HL-60 (cell line): ENCODE measurements around the gene CT55.
"Not testable (repeated sequence)": the region's sequence is repeated elsewhere in the genome, so short reads cannot be mapped to it uniquely, and the experiment has no call there.

Experiments
- TF ChIP-seq, protein P1 (sequence below): IDR thresholded peaks from one replicate; pipeline ENCODE4 v1.5.1; 2011; ENCODE audit warnings: low read length, control low read depth, inconsistent platforms; ENCODE audit not compliant: insufficient read depth
- TF ChIP-seq, protein P2 (sequence below): IDR thresholded peaks from 2 replicates; pipeline ENCODE4 v1.6.1; 2012; ENCODE audit warnings: low read depth; ENCODE audit not compliant: insufficient replicate concordance

GRCh38 chrX:135120056-135120576 lies 51.1 kb downstream of the CT55 start, which contains the start of gene ETDB:
- TF ChIP-seq, protein P1, sequence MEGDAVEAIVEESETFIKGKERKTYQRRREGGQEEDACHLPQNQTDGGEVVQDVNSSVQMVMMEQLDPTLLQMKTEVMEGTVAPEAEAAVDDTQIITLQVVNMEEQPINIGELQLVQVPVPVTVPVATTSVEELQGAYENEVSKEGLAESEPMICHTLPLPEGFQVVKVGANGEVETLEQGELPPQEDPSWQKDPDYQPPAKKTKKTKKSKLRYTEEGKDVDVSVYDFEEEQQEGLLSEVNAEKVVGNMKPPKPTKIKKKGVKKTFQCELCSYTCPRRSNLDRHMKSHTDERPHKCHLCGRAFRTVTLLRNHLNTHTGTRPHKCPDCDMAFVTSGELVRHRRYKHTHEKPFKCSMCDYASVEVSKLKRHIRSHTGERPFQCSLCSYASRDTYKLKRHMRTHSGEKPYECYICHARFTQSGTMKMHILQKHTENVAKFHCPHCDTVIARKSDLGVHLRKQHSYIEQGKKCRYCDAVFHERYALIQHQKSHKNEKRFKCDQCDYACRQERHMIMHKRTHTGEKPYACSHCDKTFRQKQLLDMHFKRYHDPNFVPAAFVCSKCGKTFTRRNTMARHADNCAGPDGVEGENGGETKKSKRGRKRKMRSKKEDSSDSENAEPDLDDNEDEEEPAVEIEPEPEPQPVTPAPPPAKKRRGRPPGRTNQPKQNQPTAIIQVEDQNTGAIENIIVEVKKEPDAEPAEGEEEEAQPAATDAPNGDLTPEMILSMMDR, result not testable (repeated sequence)
- TF ChIP-seq, protein P2, sequence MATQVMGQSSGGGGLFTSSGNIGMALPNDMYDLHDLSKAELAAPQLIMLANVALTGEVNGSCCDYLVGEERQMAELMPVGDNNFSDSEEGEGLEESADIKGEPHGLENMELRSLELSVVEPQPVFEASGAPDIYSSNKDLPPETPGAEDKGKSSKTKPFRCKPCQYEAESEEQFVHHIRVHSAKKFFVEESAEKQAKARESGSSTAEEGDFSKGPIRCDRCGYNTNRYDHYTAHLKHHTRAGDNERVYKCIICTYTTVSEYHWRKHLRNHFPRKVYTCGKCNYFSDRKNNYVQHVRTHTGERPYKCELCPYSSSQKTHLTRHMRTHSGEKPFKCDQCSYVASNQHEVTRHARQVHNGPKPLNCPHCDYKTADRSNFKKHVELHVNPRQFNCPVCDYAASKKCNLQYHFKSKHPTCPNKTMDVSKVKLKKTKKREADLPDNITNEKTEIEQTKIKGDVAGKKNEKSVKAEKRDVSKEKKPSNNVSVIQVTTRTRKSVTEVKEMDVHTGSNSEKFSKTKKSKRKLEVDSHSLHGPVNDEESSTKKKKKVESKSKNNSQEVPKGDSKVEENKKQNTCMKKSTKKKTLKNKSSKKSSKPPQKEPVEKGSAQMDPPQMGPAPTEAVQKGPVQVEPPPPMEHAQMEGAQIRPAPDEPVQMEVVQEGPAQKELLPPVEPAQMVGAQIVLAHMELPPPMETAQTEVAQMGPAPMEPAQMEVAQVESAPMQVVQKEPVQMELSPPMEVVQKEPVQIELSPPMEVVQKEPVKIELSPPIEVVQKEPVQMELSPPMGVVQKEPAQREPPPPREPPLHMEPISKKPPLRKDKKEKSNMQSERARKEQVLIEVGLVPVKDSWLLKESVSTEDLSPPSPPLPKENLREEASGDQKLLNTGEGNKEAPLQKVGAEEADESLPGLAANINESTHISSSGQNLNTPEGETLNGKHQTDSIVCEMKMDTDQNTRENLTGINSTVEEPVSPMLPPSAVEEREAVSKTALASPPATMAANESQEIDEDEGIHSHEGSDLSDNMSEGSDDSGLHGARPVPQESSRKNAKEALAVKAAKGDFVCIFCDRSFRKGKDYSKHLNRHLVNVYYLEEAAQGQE, result not testable (repeated sequence)
